ENCODE data around the gene TRABD2B. TPM values are rescaled to one million over a fixed set of nuclear protein-coding genes. Genes with fewer than 3 reads are reported as not detected.

TRABD2B gene
- total RNA-seq, 4 donors from 2014 or later = 0.63 to 3.1 (median 1.7) TPM

DNA sequence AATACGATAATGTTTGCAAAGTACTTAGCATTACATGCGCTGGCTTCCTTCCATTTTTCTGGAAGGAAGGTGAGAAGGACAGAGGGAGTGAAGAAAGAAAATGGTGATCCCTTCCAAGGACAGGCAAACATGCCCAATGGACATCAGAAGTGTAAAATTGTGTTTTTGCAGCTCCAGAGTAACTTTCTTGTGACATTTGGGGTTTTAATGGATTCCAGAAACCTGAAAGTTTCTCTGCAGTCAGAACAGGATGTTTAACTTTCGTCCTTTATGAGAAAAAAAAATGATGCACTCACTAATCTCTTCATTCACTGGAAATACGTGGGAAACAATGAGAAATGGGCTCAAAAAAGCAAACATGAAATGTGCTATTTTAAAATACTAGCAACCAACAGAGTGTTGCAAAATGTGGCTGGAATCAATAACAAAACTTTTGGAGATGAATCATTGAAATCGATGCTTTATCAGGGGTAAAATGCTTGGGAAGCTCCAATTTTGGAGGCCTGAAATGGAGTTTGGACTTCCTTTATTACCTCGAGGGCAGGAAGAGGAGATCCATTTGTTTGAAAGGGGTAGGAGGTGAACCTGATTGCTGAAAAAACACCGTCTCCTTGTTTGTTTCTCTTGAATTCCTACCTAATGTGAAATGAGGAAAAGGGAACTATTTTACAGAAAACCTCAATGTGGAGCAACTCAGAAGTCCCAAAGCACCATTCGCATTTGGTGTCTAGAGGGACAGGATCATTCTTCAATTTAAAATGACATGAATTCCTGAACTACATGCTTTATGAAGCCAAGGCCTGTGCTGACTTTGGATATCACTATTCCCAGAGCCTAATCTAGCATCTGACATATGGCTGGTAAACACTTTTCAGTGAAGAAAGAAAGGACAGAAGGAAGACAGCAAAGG, 129.5 kb downstream of the TRABD2B start:
- 77 to 79% methylated on average over 8 of the region's 8 CpGs for WGBS, 2 donors
- intact Hi-C loops (cut with DNase I; ENCODE audit: low total_unique reads) = no loop called here
- no peak for TF ChIP-seq POLR2A (IDR thresholded peaks at IDR 0.05)
- TF ChIP-seq, protein P1, sequence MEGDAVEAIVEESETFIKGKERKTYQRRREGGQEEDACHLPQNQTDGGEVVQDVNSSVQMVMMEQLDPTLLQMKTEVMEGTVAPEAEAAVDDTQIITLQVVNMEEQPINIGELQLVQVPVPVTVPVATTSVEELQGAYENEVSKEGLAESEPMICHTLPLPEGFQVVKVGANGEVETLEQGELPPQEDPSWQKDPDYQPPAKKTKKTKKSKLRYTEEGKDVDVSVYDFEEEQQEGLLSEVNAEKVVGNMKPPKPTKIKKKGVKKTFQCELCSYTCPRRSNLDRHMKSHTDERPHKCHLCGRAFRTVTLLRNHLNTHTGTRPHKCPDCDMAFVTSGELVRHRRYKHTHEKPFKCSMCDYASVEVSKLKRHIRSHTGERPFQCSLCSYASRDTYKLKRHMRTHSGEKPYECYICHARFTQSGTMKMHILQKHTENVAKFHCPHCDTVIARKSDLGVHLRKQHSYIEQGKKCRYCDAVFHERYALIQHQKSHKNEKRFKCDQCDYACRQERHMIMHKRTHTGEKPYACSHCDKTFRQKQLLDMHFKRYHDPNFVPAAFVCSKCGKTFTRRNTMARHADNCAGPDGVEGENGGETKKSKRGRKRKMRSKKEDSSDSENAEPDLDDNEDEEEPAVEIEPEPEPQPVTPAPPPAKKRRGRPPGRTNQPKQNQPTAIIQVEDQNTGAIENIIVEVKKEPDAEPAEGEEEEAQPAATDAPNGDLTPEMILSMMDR (IDR thresholded peaks at IDR 0.05) = no peak
- no peak overlapping the region for H3K4me3 ChIP-seq (ENCODE audit: low read depth, poor library complexity, severe bottlenecking)
- no peak for DNase-seq (ENCODE audit: low spot score in 2 of 2)

GRCh38 chr1:47866601-47867437, 130.4 kb downstream of the TRABD2B start:
- H3K4me3 ChIP-seq (ENCODE audit: low read depth, poor library complexity, severe bottlenecking) = no peak overlapping the region
- 73 to 83% methylated on average over 8 of the region's 8 CpGs for WGBS, 2 donors
- TF ChIP-seq, protein P1 (IDR thresholded peaks at IDR 0.05) = no peak
- intact Hi-C loops (cut with DNase I; ENCODE audit: low total_unique reads) = no loop called here
- no peak for DNase-seq (ENCODE audit: low spot score in 2 of 2)

- intact Hi-C loops (cut with DNase I; ENCODE audit: low total_unique reads) = no loop called here
- WGBS, 2 donors = 84 to 85% methylated on average over 6 of the region's 6 CpGs
- TF ChIP-seq POLR2A (IDR thresholded peaks at IDR 0.05) = no peak
- TF ChIP-seq, protein P1 (IDR thresholded peaks at IDR 0.05) = no peak
- DNase-seq (ENCODE audit: low spot score in 2 of 2) = no peak
- no peak overlapping the region for H3K4me3 ChIP-seq (ENCODE audit: low read depth, poor library complexity, severe bottlenecking)
Observed at GRCh38 chr1:47865881-47866535, 131.2 kb downstream of the TRABD2B start.

GRCh38 chr1:47859092-47859743, 138.0 kb downstream of the TRABD2B start:
- 44 to 47% methylated on average over 3 of the region's 3 CpGs for WGBS, 2 donors
- peak in 1 of 2 donors; percentile 29 for DNase-seq (ENCODE audit: low spot score in 2 of 2)
- no peak for TF ChIP-seq POLR2A (IDR thresholded peaks at IDR 0.05)
- TF ChIP-seq, protein P1 (IDR thresholded peaks at IDR 0.05) = no peak
- intact Hi-C loops (cut with DNase I; ENCODE audit: low total_unique reads) = no loop called here
- no peak overlapping the region for H3K4me3 ChIP-seq (ENCODE audit: low read depth, poor library complexity, severe bottlenecking)

DNA sequence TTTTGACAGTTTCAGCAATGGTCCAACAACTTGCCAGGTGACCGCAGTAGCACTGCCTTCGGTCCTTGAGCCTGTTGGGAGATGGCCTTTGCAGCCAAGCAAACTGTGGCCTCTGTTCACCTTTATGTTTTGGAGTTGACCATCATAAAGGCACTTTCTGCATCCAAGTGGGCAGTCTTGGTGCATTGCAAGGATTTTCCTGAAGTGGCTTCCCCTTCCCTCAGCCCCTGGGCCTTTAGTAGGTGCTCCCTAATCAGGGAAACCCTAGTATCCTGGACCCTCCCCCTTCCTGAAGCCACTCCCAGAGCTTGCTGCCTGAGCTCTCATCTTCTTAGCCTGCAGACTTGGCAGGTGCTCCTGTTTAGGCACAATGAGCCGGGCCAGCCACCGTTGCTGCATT, 140.2 kb downstream of the TRABD2B start:
- DNase-seq (ENCODE audit: low spot score in 2 of 2) = peak in 1 of 2 donors; percentile 58
- WGBS, 2 donors = 81 to 87% methylated on average over 4 of the region's 4 CpGs

More for the DNA sequence above, 140.2 kb downstream of the TRABD2B start:
- no peak overlapping the region for H3K4me3 ChIP-seq (ENCODE audit: low read depth, poor library complexity, severe bottlenecking)
- no peak for TF ChIP-seq POLR2A (IDR thresholded peaks at IDR 0.05)
- TF ChIP-seq, protein P1 (IDR thresholded peaks at IDR 0.05) = no peak
- intact Hi-C loops (cut with DNase I; ENCODE audit: low total_unique reads) = no loop called here

Data from lower leg skin (tissue), 4 donors.